Measurements from ENCODE around the gene NOS1. TPM values are rescaled to one million over a fixed set of nuclear protein-coding genes. Genes with fewer than 3 reads are reported as not detected.
"Not testable (repeated sequence)": the region's sequence is repeated elsewhere in the genome, so short reads cannot be mapped to it uniquely, and the experiment has no call there.

The NOS1 gene
- total RNA-seq, 1 donor from 2014 or later, result 0.07 TPM

DNA sequence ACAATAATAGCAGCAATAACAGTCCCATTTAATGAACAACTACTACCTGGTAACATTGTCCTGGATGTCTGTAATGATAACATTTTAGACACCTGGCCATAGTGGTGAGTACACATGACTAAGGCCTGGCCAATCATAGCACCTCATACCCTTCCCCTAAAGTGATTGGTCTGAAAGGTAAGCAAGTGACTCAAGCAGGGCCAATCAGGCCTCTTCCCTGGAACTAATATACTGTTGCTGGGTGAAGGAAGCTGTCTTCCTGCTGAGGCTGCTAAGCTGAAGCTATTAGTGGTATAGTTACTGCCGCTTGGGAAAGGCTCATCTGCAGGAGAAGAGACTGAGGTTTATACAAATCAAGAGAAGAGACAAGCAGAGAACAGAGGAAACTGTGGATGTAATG lies 18.7 kb upstream of the NOS1 start:
- H3K36me3 Mint-ChIP-seq (ENCODE audit: low read depth), result no peaks in the 10 kb centered on the region
- H3K27ac Mint-ChIP-seq (ENCODE audit: unreplicated experiment), result no peak overlapping the region
- peaks cover 44% of the 10 kb centered on the region for H3K27me3 Mint-ChIP-seq (ENCODE audit: low read depth)
- no peak for DNase-seq (ENCODE audit: low read depth, low spot score)
- H3K9me3 Mint-ChIP-seq, result peaks cover 8% of the 10 kb centered on the region
- H3K4me3 Mint-ChIP-seq, result no peak overlapping the region
- TF ChIP-seq, protein P1, sequence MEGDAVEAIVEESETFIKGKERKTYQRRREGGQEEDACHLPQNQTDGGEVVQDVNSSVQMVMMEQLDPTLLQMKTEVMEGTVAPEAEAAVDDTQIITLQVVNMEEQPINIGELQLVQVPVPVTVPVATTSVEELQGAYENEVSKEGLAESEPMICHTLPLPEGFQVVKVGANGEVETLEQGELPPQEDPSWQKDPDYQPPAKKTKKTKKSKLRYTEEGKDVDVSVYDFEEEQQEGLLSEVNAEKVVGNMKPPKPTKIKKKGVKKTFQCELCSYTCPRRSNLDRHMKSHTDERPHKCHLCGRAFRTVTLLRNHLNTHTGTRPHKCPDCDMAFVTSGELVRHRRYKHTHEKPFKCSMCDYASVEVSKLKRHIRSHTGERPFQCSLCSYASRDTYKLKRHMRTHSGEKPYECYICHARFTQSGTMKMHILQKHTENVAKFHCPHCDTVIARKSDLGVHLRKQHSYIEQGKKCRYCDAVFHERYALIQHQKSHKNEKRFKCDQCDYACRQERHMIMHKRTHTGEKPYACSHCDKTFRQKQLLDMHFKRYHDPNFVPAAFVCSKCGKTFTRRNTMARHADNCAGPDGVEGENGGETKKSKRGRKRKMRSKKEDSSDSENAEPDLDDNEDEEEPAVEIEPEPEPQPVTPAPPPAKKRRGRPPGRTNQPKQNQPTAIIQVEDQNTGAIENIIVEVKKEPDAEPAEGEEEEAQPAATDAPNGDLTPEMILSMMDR (conservative IDR thresholded peaks at IDR 0.05), result no peak
- H3K4me1 Mint-ChIP-seq, result peaks cover 3% of the 10 kb centered on the region

DNA sequence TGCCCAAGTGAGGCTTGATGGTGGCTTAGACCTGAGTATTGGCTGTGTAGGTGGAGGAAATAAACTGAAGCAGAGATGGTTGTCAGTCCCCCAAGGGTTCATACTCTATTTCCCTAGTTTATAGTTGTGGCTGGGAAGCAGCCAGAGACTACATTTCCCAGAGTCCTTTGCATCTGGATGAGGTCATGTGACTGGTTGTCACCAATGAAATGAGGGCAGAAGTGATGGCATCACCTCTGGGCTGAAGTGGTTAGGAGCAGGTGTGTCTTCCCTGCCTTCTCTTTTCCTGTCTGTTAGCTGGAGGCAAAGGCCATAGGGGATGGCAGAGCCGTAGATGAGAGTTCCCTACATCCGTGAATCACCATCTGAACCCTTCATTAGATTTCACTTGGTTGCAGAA lies 16.3 kb upstream of the NOS1 start:
- Mint-ChIP-seq H3K27ac (ENCODE audit: unreplicated experiment) (no peak overlapping the region), H3K4me3 (no peak overlapping the region), H3K4me1 (peaks cover 3% of the 10 kb centered on the region), H3K36me3 (ENCODE audit: low read depth) (no peaks in the 10 kb centered on the region), H3K27me3 (ENCODE audit: low read depth) (peaks cover 44% of the 10 kb centered on the region), H3K9me3 (peaks cover 8% of the 10 kb centered on the region)
- no peak for DNase-seq (ENCODE audit: low read depth, low spot score)
- TF ChIP-seq, protein P1 (conservative IDR thresholded peaks at IDR 0.05), result no peak

DNA sequence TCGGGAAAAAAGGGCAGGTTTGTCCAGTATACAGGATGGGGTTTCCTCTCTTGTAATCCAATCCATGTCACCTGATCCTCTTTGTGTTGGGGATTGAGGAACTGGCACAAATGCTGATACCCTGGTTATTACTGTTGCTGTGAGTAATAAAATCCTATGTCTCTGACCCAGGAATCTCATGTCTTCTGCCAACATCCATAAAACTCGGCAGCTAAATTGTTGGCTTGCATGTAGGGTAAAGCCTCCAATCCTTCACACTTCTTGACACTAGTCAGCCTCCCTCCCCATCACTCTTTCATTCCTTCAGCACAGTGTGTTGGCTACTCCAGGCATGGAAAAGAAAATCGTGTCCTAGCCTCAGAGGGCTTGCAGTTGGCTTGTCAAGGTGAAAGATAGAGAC lies 9.2 kb upstream of the NOS1 start:
- Mint-ChIP-seq H3K4me1 (no peaks in the 10 kb centered on the region), H3K36me3 (ENCODE audit: low read depth) (no peaks in the 10 kb centered on the region), H3K4me3 (no peak overlapping the region), H3K27ac (ENCODE audit: unreplicated experiment) (no peak overlapping the region), H3K9me3 (peaks cover 4% of the 10 kb centered on the region), H3K27me3 (ENCODE audit: low read depth) (peaks cover 67% of the 10 kb centered on the region)
- TF ChIP-seq, protein P1 (conservative IDR thresholded peaks at IDR 0.05), result no peak
- no peak for DNase-seq (ENCODE audit: low read depth, low spot score)

DNA sequence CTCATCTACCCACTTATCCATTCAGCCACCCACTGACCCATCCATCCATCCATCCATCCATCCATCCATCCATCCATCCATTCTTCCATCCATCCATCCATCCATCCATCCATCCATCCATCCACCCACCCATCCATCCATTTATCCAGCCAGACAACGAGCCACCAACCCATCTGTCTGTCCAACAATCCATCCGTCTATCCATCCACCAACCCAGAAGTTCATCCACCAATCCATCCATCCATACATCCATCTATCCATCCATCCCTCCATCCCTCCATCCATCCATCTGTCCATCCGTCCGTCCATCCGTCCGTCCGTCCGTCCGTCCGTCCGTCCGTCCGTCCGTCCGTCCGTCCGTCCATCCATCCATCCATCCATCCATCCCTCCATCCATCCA lies 8.6 kb upstream of the NOS1 start:
- H3K27me3 Mint-ChIP-seq (ENCODE audit: low read depth), result peaks cover 70% of the 10 kb centered on the region
- H3K27ac Mint-ChIP-seq (ENCODE audit: unreplicated experiment); H3K36me3 Mint-ChIP-seq (ENCODE audit: low read depth): not testable (repeated sequence)

DNA sequence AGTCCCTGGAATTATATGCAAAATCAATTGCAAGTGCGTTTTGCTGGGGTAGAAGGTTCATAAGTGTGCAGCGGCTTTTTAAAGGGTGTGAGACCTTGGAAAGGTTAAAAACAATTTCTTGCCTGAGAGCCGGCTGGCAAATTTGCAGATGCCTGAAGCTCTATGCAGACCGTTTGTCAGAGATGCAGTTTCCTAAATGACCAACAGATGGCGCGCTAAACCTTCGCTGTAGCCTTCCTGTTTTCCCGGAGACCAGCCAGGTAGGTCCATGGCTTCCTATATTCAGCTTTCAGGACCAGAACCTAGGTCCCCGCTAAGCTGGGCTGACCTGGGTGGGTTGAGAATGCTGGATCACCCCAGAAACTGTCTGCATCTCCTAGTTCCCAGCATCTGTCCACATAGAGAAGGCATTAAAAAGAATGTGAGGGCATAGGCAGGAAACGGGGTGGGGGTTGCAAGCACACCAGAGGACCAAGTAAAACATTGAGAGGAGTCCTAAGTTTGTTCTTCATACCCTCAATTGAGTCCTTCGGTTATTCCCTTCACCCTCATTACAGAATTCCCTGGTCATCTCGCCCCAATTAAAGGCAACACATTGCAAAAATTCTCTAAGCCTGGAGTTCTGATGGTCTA lies 5.7 kb upstream of the NOS1 start:
- Mint-ChIP-seq H3K9me3 (peaks cover 4% of the 10 kb centered on the region), H3K4me3 (no peak overlapping the region), H3K36me3 (ENCODE audit: low read depth) (no peaks in the 10 kb centered on the region), H3K27me3 (ENCODE audit: low read depth) (peaks cover 89% of the 10 kb centered on the region), H3K4me1 (no peaks in the 10 kb centered on the region), H3K27ac (ENCODE audit: unreplicated experiment) (no peak overlapping the region)
- TF ChIP-seq, protein P1 (conservative IDR thresholded peaks at IDR 0.05), result peak; percentile 94
- DNase-seq (ENCODE audit: low read depth, low spot score), result peak; percentile 85

More for the DNA sequence above, 8.6 kb upstream of the NOS1 start:
- H3K9me3 Mint-ChIP-seq; H3K4me3 Mint-ChIP-seq; H3K4me1 Mint-ChIP-seq; DNase-seq (ENCODE audit: low read depth, low spot score): not testable (repeated sequence)

DNA sequence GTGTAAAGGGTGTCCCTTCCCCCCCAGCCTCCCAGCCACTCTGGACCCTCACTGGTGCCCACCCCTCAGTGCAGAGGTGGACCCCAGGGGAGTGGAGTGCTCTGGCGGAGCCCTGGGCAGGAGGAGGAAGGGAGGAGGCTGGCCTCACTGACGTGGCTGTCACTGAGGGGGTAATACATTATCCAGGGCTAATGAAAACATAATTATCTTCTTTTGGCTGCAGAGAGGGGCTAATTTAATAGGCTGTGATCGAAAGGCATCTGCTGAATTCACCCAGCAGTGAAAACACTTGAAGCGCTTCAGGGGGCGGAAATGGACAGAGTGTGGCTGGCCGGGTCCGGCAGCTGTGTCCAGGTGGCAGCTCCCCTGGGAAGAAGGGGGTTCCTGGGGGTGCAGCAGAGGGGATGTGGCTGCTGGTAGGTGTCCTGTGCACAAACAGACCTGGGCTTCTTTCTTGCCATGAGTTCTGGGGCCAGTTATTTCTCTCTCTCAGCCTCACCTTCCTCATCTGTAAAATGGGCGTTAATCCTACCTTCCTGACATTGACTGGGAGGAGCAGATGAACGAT lies 3.7 kb upstream of the NOS1 start:
- Mint-ChIP-seq H3K9me3 (peaks cover 1% of the 10 kb centered on the region), H3K4me1 (no peaks in the 10 kb centered on the region), H3K36me3 (ENCODE audit: low read depth) (no peaks in the 10 kb centered on the region), H3K27me3 (ENCODE audit: low read depth) (peaks cover 90% of the 10 kb centered on the region), H3K27ac (ENCODE audit: unreplicated experiment) (no peak overlapping the region), H3K4me3 (no peak overlapping the region)
- TF ChIP-seq, protein P1 (conservative IDR thresholded peaks at IDR 0.05), result no peak
- no peak for DNase-seq (ENCODE audit: low read depth, low spot score)
